Vagina (tissue), 2 donors: Measurements from ENCODE around the gene PLP2. TPM values are rescaled to one million over a fixed set of nuclear protein-coding genes. Genes with fewer than 3 reads are reported as not detected.

Experiments used
- DNase-seq, 2 donors: peaks; one replicate each; pipeline ENCODE4 v3.0.0-alpha.2; 2017; ENCODE audit errors: extremely low spot score in 2 of 2
- H3K27ac ChIP-seq: fragments of 200-600 bp; sonication (generic); one replicate; pipeline ENCODE4 v1.5.1; 2019
- H3K27me3 ChIP-seq: fragments of 200-600 bp; sonication (generic); one replicate; pipeline ENCODE4 v1.5.1; 2019
- H3K36me3 ChIP-seq, 2 donors: fragments of 200-600 bp; sonication (generic); one replicate each; pipeline ENCODE4 v1.5.1; 2017 to 2019
- H3K4me1 ChIP-seq: fragments of 200-600 bp; sonication (generic); one replicate; pipeline ENCODE4 v1.5.1; 2019
- H3K4me3 ChIP-seq, 2 donors: fragments of 200-600 bp; sonication (generic); 1 replicate in 1 of 2; 2 replicates in 1 of 2; pipeline ENCODE4 v1.5.1; 2016 to 2019
- H3K9me3 ChIP-seq: fragments of 200-600 bp; sonication (generic); one replicate; pipeline ENCODE4 v1.5.1; 2019
- POLR2A ChIP-seq, 2 donors: fragments of 450-650 bp; IDR thresholded peaks; one replicate each; pipeline ENCODE4 v1.6.1; 2017; ENCODE audit warnings: antibody characterized with exemption in 2 of 2, mild to moderate bottlenecking in 2 of 2, moderate library complexity in 2 of 2
- POLR2AphosphoS5 ChIP-seq, 2 donors: sonication (generic); formaldehyde crosslinking; IDR thresholded peaks; one replicate each; pipeline ENCODE4 v1.9.0; 2017; ENCODE audit warnings: antibody characterized with exemption in 2 of 2, mild to moderate bottlenecking in 2 of 2, low read depth in 1 of 2; ENCODE audit not compliant: insufficient read depth in 1 of 2
- intact Hi-C: fragments of 100-400 bp; cut with DNase I; formaldehyde crosslinking; loops from one replicate; pipeline ENCODE4 v1.15.1; 2023
- total RNA-seq: library from RNA; depleted of rRNA; stranded (reverse); fragments of >200 nt; gene quantifications from one replicate; pipeline ENCODE4 v1.2.3, GENCODE V29; 2016
- TF ChIP-seq, protein P1 (sequence below), 3 experiments: fragments of 450-650 bp in 2 of 3; fragments of 200-600 bp in 1 of 3; sonication (generic) in 1 of 3; IDR thresholded peaks; one replicate each; pipeline ENCODE4 v1.5.1; 2017 to 2019; ENCODE audit warnings: antibody characterized with exemption in 3 of 3, mild to moderate bottlenecking in 2 of 3, moderate library complexity in 2 of 3

Gene PLP2
- total RNA-seq, 1 donor from 2014 or later = 81.3 TPM

DNA sequence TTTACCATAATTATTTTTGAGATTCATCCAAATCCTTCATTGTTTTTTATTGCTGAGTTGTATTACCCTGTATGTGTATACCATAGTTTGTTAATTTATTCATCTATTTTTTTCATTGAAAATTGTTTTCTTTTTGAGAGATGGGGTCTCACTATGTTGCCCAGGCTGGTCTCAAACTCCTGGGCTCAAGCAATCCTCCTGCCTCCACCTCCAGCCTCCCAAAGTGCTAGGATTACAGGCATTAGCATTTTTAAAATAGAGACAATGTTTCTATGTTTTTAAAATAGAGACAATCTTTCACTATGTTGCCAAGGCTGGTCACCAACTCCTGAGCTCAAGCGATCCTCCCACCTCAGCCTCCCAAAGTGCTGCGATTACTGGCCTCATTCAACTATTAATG is 10.8 kb upstream of the PLP2 start:
- H3K4me1 ChIP-seq = no peaks in the 10 kb centered on the region
- intact Hi-C loops = no loop called here
- TF ChIP-seq POLR2AphosphoS5 (IDR thresholded peaks at IDR 0.05; ENCODE audit: insufficient read depth in 1 of 2, low read depth in 1 of 2) (no peak), POLR2A (IDR thresholded peaks at IDR 0.05) (no peak)
- TF ChIP-seq, protein P1, sequence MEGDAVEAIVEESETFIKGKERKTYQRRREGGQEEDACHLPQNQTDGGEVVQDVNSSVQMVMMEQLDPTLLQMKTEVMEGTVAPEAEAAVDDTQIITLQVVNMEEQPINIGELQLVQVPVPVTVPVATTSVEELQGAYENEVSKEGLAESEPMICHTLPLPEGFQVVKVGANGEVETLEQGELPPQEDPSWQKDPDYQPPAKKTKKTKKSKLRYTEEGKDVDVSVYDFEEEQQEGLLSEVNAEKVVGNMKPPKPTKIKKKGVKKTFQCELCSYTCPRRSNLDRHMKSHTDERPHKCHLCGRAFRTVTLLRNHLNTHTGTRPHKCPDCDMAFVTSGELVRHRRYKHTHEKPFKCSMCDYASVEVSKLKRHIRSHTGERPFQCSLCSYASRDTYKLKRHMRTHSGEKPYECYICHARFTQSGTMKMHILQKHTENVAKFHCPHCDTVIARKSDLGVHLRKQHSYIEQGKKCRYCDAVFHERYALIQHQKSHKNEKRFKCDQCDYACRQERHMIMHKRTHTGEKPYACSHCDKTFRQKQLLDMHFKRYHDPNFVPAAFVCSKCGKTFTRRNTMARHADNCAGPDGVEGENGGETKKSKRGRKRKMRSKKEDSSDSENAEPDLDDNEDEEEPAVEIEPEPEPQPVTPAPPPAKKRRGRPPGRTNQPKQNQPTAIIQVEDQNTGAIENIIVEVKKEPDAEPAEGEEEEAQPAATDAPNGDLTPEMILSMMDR (IDR thresholded peaks at IDR 0.05) = no peak
- no peak overlapping the region for H3K27ac ChIP-seq
- H3K4me3 ChIP-seq = no peak overlapping the region
- DNase-seq = no peak
- H3K36me3 ChIP-seq = no peaks in the 10 kb centered on the region
- no peaks in the 10 kb centered on the region for H3K9me3 ChIP-seq
- H3K27me3 ChIP-seq = no peaks in the 10 kb centered on the region

DNA sequence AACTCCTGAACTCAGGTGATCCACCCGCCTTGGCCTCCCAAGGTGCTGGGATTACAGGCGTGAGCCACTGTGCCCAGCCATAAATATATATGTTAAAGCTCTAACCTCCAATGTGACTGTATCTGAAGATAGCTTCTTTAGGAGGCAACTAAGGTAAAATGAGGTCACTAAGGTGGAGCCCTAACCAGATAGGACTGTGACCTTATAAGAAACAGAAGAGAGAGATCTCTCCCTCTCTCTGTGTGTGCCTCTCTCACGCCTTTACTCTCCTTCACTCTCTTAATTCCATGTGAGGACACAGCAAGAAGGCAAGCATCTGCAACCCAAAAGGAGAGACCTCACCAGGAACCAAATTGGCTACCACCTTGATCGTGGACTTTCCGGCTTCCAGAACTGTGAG is 10.1 kb upstream of the PLP2 start:
- H3K27ac ChIP-seq = no peak overlapping the region
- intact Hi-C loops = no loop called here

DNA sequence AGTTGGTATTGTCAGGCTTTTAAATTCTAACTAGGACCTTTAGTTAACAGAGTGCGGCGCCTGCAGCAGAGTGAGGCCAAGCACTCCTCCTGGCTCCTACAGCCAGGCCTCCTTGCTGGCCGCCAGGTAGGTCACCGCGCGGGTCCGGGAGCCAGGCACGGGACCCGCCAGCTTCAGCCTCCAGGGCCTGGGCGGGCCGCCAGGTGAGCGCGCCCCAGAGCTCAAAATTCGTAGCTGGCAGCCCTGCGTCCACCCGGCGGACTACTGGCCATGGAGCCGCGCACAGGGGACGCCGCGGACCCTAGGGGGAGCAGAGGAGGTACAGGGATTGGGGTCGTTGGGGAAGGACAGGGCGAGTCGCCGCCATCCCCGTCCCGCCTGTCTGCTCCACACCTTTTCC is 9.1 kb upstream of the PLP2 start, which contains the start of gene MAGIX:
TSS of gene MAGIX (plus strand) at position 139 of the 400 bp plus-strand sequence. CDS start at position 271, 132 bp downstream.
- DNase-seq = no peak
- H3K4me1 ChIP-seq = no peaks in the 10 kb centered on the region
- no peaks in the 10 kb centered on the region for H3K9me3 ChIP-seq
- H3K36me3 ChIP-seq = no peaks in the 10 kb centered on the region
- H3K27me3 ChIP-seq = no peaks in the 10 kb centered on the region
- peak within 1 kb of the TSS; percentile 43 to 44 for H3K4me3 ChIP-seq
- peak within 1 kb of the TSS; percentile 97 for H3K27ac ChIP-seq
- TF ChIP-seq, protein P1 (IDR thresholded peaks at IDR 0.05) = no peak
- no peak for TF ChIP-seq POLR2A (IDR thresholded peaks at IDR 0.05)
- TF ChIP-seq POLR2AphosphoS5 (IDR thresholded peaks at IDR 0.05; ENCODE audit: insufficient read depth in 1 of 2, low read depth in 1 of 2) = no peak
- intact Hi-C loops = no loop called here

More for the DNA sequence above, 10.1 kb upstream of the PLP2 start:
- Histone ChIP-seq H3K36me3 (no peaks in the 10 kb centered on the region), H3K27me3 (no peaks in the 10 kb centered on the region), H3K4me1 (no peaks in the 10 kb centered on the region), H3K4me3 (no peak overlapping the region), H3K9me3 (no peaks in the 10 kb centered on the region)
- no peak for TF ChIP-seq POLR2A (IDR thresholded peaks at IDR 0.05)
- TF ChIP-seq POLR2AphosphoS5 (IDR thresholded peaks at IDR 0.05; ENCODE audit: insufficient read depth in 1 of 2, low read depth in 1 of 2) = no peak
- TF ChIP-seq, protein P1 (IDR thresholded peaks at IDR 0.05) = no peak
- no peak for DNase-seq

DNA sequence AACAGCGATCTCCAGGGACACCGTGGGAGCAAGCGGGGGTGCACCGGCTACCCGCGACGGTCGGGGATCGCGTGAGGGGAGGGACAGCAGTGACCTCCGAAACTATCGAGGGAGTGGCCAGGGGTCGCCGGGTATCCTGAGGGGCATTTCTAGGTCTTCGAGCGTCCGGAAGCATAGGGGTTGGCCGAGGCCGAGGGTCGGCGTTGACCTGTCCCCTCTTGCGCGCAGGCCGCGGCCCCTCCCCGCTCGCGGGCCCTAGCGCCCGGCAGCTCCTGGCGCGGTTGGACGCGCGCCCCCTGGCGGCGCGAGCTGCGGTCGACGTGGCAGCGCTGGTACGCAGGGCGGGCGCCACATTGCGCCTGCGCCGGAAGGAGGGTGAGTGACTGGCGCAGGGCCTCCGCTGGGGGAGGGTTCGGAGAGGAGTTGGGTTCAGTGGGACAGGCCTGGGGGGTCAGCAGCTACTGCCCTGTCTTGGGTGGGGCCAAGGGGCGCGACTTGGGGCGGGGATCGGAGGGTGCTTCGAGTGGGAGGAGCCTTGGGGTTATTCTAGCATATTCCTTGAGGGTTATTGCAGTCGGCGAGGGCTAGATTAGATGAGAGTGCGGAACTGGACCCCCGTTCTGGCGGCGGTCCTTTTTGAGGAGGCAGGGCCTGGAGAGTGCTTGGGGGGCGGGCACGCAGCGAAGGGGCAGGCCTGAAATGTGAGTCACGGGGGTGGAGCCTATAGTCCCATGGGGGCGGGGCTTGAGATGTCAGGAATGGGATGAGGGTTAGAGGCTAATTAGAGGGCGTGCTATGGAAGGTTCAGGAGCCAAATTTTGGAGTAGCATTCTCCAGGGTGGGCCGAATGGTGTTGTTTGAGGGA is 7.9 kb upstream of the PLP2 start:
- DNase-seq = no peak
- H3K27me3 ChIP-seq = no peaks in the 10 kb centered on the region
- intact Hi-C loops = no loop called here
- TF ChIP-seq POLR2A (IDR thresholded peaks at IDR 0.05) (peak in 1 of 2 donors; percentile 34), POLR2AphosphoS5 (IDR thresholded peaks at IDR 0.05; ENCODE audit: insufficient read depth in 1 of 2, low read depth in 1 of 2) (peak in 1 of 2 donors; percentile 63)
- TF ChIP-seq, protein P1 (IDR thresholded peaks at IDR 0.05) = peak; percentile 28 to 67 (median 48)
- peak overlapping the region; percentile 97 for H3K27ac ChIP-seq
- H3K4me1 ChIP-seq = no peaks in the 10 kb centered on the region
- peak overlapping the region; percentile 43 to 44 for H3K4me3 ChIP-seq
- H3K9me3 ChIP-seq = no peaks in the 10 kb centered on the region
- no peaks in the 10 kb centered on the region for H3K36me3 ChIP-seq
